Aorta (tissue), 5 donors: ENCODE measurements around the gene MTF1. TPM values are rescaled to one million over a fixed set of nuclear protein-coding genes. Genes with fewer than 3 reads are reported as not detected.
"Not testable (repeated sequence)": the region's sequence is repeated elsewhere in the genome, so short reads cannot be mapped to it uniquely, and the experiment has no call there.

ENCODE experiments used
- ATAC-seq: fragments of 200-7000 bp; cut with Tn5 transposase; one replicate; pipeline ENCODE4 v1.9.1; 2022; ENCODE audit warnings: moderate library complexity; ENCODE audit not compliant: low FRiP score
- DNase-seq, 2 donors: peaks; one replicate each; pipeline ENCODE4 v3.0.0-alpha.2; 2020
- H3K27ac ChIP-seq, 2 donors: one replicate each; pipeline ENCODE4 v1.5.1; 2013; ENCODE audit warnings: low read length in 2 of 2, mild to moderate bottlenecking in 2 of 2, moderate library complexity in 2 of 2, control low read depth in 1 of 2, inconsistent platforms in 1 of 2, low read depth in 1 of 2
- H3K27me3 ChIP-seq, 2 donors: one replicate each; pipeline ENCODE4 v1.6.1; 2013; ENCODE audit warnings: control low read depth in 1 of 2, low read length in 1 of 2, mild to moderate bottlenecking in 1 of 2, moderate library complexity in 1 of 2; ENCODE audit not compliant: insufficient read depth in 2 of 2, control insufficient read depth in 1 of 2
- H3K36me3 ChIP-seq, 2 donors: one replicate each; pipeline ENCODE4 v1.6.1; 2013; ENCODE audit warnings: control low read depth in 1 of 2, low read length in 1 of 2, mild to moderate bottlenecking in 1 of 2; ENCODE audit not compliant: insufficient read depth in 2 of 2, control insufficient read depth in 1 of 2
- H3K4me1 ChIP-seq, 2 donors: one replicate each; pipeline ENCODE4 v1.6.1; 2013; ENCODE audit warnings: low read length in 2 of 2, control low read depth in 1 of 2, mild to moderate bottlenecking in 1 of 2, moderate library complexity in 1 of 2; ENCODE audit not compliant: insufficient read depth in 2 of 2, control insufficient read depth in 1 of 2
- H3K4me3 ChIP-seq, 2 donors: one replicate each; pipeline ENCODE4 v1.5.1; 2013; ENCODE audit warnings: low read length in 2 of 2, control low read depth in 1 of 2, mild to moderate bottlenecking in 1 of 2
- H3K9me3 ChIP-seq: one replicate; pipeline ENCODE4 v1.6.1; 2013; ENCODE audit warnings: mild to moderate bottlenecking, low read length; ENCODE audit not compliant: control insufficient read depth
- WGBS, 2 donors: extraction: QIAGEN DNeasy Blood & Tissue Kit; methylation state at CpG; one replicate each; pipeline ENCODE4 v1.1.7; 2013; 5-methylcytosine and 5-hydroxymethylcytosine counted together
- intact Hi-C, 2 donors: fragments of 100-400 bp; cut with DNase I; formaldehyde crosslinking; loops; one replicate each; pipeline versions ENCODE4 v1.14.2 to v1.15.0; 2022
- polyA plus RNA-seq, 2 donors: library from polyadenylated mRNA; stranded (reverse); fragments of 200-250 nt; gene quantifications; one replicate each; pipeline ENCODE4 v1.2.3, GENCODE V29; 2013
- total RNA-seq, 2 donors: library from RNA; stranded (reverse); fragmentation: NEBNext Ultra II Directional; extraction: Animal tissue kit (Norgen Biotek cat#: 25700); gene quantifications; one replicate each; pipeline ENCODE4 v1.2.1, GENCODE V29; 2021
- donor health status: healthy with polysubstance abuse.
- donor health status: Bipolar disorder and iron deficiency.
- donor health status: DM: no; HTN: no; CAD: no.
- donor health status: DM: no; HTN: no; CAD: no.
- donor health status: DM: yes; HTN: yes; CAD: no.

Gene MTF1
- total and polyA plus RNA-seq, 4 donors = 2.1 to 23.5 (median 11.9) TPM

GRCh38 chr1:37901191-37901892 lies 42.0 kb upstream of the MTF1 start:
- Histone ChIP-seq H3K27me3 (no peaks in the 10 kb centered on the region), H3K4me1 (no peaks in the 10 kb centered on the region), H3K36me3 (no peaks in the 10 kb centered on the region), H3K9me3 (no peaks in the 10 kb centered on the region), H3K4me3 (no peak overlapping the region), H3K27ac (no peak overlapping the region)
- no peak for DNase-seq
- 88 to 92% methylated on average over 8 of the region's 8 CpGs for WGBS, 2 donors
- ATAC-seq = no peak
- intact Hi-C loops = no loop called here

GRCh38 chr1:37897563-37897962 lies 38.2 kb upstream of the MTF1 start:
- 94 to 99% methylated on average over 3 of the region's 3 CpGs for WGBS, 2 donors
- H3K27me3 ChIP-seq, ATAC-seq, H3K9me3 ChIP-seq, H3K4me3 ChIP-seq, H3K27ac ChIP-seq, H3K4me1 ChIP-seq, DNase-seq, intact Hi-C loops, H3K36me3 ChIP-seq: not testable (repeated sequence)

- Histone ChIP-seq H3K27me3 (no peaks in the 10 kb centered on the region), H3K36me3 (peaks cover 1 to 4% of the 10 kb centered on the region in 2 donors), H3K4me3 (no peak overlapping the region), H3K27ac (no peak overlapping the region), H3K4me1 (no peaks in the 10 kb centered on the region), H3K9me3 (no peaks in the 10 kb centered on the region)
- DNase-seq = no peak
- intact Hi-C loops = loop anchor here in 1 of 2 donors (5.0 kb wide), 1 partner anchor 84 kb away; no protein-coding TSS in a partner anchor
- WGBS, 2 donors = 83 to 91% methylated on average over 2 of the region's 2 CpGs
- ATAC-seq = no peak
Observed at GRCh38 chr1:37893673-37894072, 34.3 kb upstream of the MTF1 start.

- ATAC-seq (no peak), DNase-seq (no peak)
- H3K4me1 ChIP-seq = no peaks in the 10 kb centered on the region
- peaks cover 4 to 9% of the 10 kb centered on the region in 2 donors for H3K36me3 ChIP-seq
- H3K9me3 ChIP-seq = no peaks in the 10 kb centered on the region
- H3K27ac ChIP-seq = peak overlapping the region; percentile 28 to 44
- no peak overlapping the region for H3K4me3 ChIP-seq
- intact Hi-C loops = loop anchor here in 1 of 2 donors (5.0 kb wide), 1 partner anchor 85 kb away; no protein-coding TSS in a partner anchor
- 63 to 75% methylated on average over 5 of the region's 5 CpGs for WGBS, 2 donors
- no peaks in the 10 kb centered on the region for H3K27me3 ChIP-seq
Observed at GRCh38 chr1:37892151-37893047, 33.0 kb upstream of the MTF1 start.

- ATAC-seq (no peak), DNase-seq (no peak)
- Histone ChIP-seq H3K4me1 (no peaks in the 10 kb centered on the region), H3K4me3 (no peak overlapping the region), H3K27me3 (no peaks in the 10 kb centered on the region), H3K36me3 (peaks cover 15 to 19% of the 10 kb centered on the region in 2 donors), H3K27ac (no peak overlapping the region), H3K9me3 (no peaks in the 10 kb centered on the region)
- intact Hi-C loops = loop anchor here (2.0 to 5.0 kb wide), 2 partner anchors 84 to 87 kb away; no protein-coding TSS in a partner anchor
- 9 to 11% methylated on average over 4 of the region's 4 CpGs for WGBS, 2 donors
Observed at GRCh38 chr1:37890378-37891014, 31.1 kb upstream of the MTF1 start.

GRCh38 chr1:37888022-37888700 lies 28.8 kb upstream of the MTF1 start:
- Histone ChIP-seq H3K27ac (no peak overlapping the region), H3K9me3 (no peaks in the 10 kb centered on the region), H3K4me3 (no peak overlapping the region), H3K27me3 (no peaks in the 10 kb centered on the region), H3K4me1 (no peaks in the 10 kb centered on the region), H3K36me3 (peaks cover 19% of the 10 kb centered on the region in 2 donors)
- intact Hi-C loops = loop anchor here in 1 of 2 donors (5.0 kb wide), 1 partner anchor 44 kb away; no protein-coding TSS in a partner anchor
- DNase-seq = no peak
- 75 to 79% methylated on average over 6 of the region's 6 CpGs for WGBS, 2 donors
- no peak for ATAC-seq

- H3K27ac ChIP-seq = no peak overlapping the region
- WGBS, 2 donors = 84 to 92% methylated on average over 3 of the region's 3 CpGs
- peaks cover 19 to 26% of the 10 kb centered on the region in 2 donors for H3K36me3 ChIP-seq
- no peak overlapping the region for H3K4me3 ChIP-seq
- H3K4me1 ChIP-seq = no peaks in the 10 kb centered on the region
- ATAC-seq (no peak), DNase-seq (no peak)
- H3K9me3 ChIP-seq = no peaks in the 10 kb centered on the region
- H3K27me3 ChIP-seq = no peaks in the 10 kb centered on the region
- intact Hi-C loops = no loop called here
Observed at GRCh38 chr1:37884145-37884544, 24.8 kb upstream of the MTF1 start.

- peaks cover 15 to 26% of the 10 kb centered on the region in 2 donors for H3K36me3 ChIP-seq
Observed at GRCh38 chr1:37883671-37884070, 24.3 kb upstream of the MTF1 start.

More at GRCh38 chr1:37883671-37884070, 24.3 kb upstream of the MTF1 start:
- Histone ChIP-seq H3K9me3 (no peaks in the 10 kb centered on the region), H3K27me3 (no peaks in the 10 kb centered on the region), H3K4me3 (no peak overlapping the region), H3K4me1 (no peaks in the 10 kb centered on the region), H3K27ac (no peak overlapping the region)
- DNase-seq (no peak), ATAC-seq (no peak)
- 81 to 83% methylated on average over 5 of the region's 5 CpGs for WGBS, 2 donors
- intact Hi-C loops = no loop called here
